Kidney (tissue), 14 donors: Measurements from ENCODE around the gene EFNA3. TPM values are rescaled to one million over a fixed set of nuclear protein-coding genes. Genes with fewer than 3 reads are reported as not detected.
A peak's percentile ranks its signal among the peaks of the same experiment; 100 is the strongest.

Experiments used
- DNase-seq, 5 donors: peaks; one replicate each; pipeline ENCODE4 v3.0.0-alpha.2; 2013 to 2020
- FAIRE-seq: peaks from 2 replicates; lab custom pipeline; 2012; peaks lifted over from hg19 to GRCh38; lab: Jason Lieb, UNC
- H3K27ac ChIP-seq, 2 donors: one replicate each; pipeline ENCODE4 v1.7.0; 2013; ENCODE audit warnings: low read depth in 2 of 2, low read length in 2 of 2, inconsistent platforms in 1 of 2
- H3K27me3 ChIP-seq: one replicate; pipeline ENCODE4 v1.7.1; 2013; ENCODE audit warnings: low read length, inconsistent platforms; ENCODE audit not compliant: control insufficient read depth, insufficient read depth
- H3K36me3 ChIP-seq, 3 donors: one replicate each; pipeline versions ENCODE4 v1.7.0 to v1.7.1; 2013; ENCODE audit warnings: low read length in 3 of 3, control low read depth in 1 of 3, inconsistent platforms in 1 of 3; ENCODE audit not compliant: insufficient read depth in 3 of 3, control insufficient read depth in 2 of 3
- H3K4me1 ChIP-seq, 3 donors: one replicate each; pipeline versions ENCODE4 v1.7.0 to v1.7.1; 2013; ENCODE audit warnings: low read length in 3 of 3, inconsistent platforms in 1 of 3, low read depth in 1 of 3; ENCODE audit not compliant: control insufficient read depth in 2 of 3, insufficient read depth in 2 of 3
- H3K4me3 ChIP-seq, 3 donors: one replicate each; pipeline versions ENCODE4 v1.7.0 to v1.8.1; 2013; ENCODE audit warnings: low read length in 3 of 3, control low read depth in 1 of 3, inconsistent platforms in 1 of 3
- H3K9ac ChIP-seq, 3 donors: one replicate each; pipeline versions ENCODE4 v1.7.0 to v1.7.1; 2013; ENCODE audit warnings: low read length in 3 of 3, control low read depth in 1 of 3, inconsistent platforms in 1 of 3
- H3K9me3 ChIP-seq, 3 donors: one replicate each; pipeline versions ENCODE4 v1.7.0 to v1.7.1; 2013; ENCODE audit warnings: low read length in 3 of 3, control low read depth in 1 of 3, inconsistent platforms in 1 of 3; ENCODE audit not compliant: control insufficient read depth in 2 of 3, insufficient read depth in 1 of 3
- CTCF ChIP-seq: IDR thresholded peaks from 3 replicates; pipeline ENCODE4 v1.5.1; 2012; ENCODE audit warnings: mild to moderate bottlenecking, moderate library complexity, borderline replicate concordance; ENCODE audit not compliant: insufficient read depth; ENCODE audit errors: extremely low read depth
- intact Hi-C: fragments of 100-400 bp; cut with DNase I; formaldehyde crosslinking; loops from one replicate; pipeline ENCODE4 v1.11.1; 2022
- polyA plus RNA-seq: library from polyadenylated mRNA; stranded (reverse); fragments of 350-450 nt; fragmentation: Illumina TruSeq; extraction: RNeasy Lipid Tissue Mini Kit (QIAGEN cat#74804); gene quantifications from one replicate; pipeline ENCODE4 v1.2.3, GENCODE V29; 2014; ENCODE audit warnings: low read depth, low replicate concordance; ENCODE audit not compliant: insufficient read depth
- total RNA-seq: library from RNA; stranded (reverse); fragmentation: NEBNext Ultra II Directional; extraction: Animal tissue kit (Norgen Biotek cat#: 25700); gene quantifications from one replicate; pipeline ENCODE4 v1.2.1, GENCODE V29; 2021
- donor health status: control.
- donor health status: control.
- donor health status: control.
- donor health status: control.
- donor health status: control.
- donor health status: DM: yes; HTN: yes; CAD: no.
- donor health status: Normal renal cell carcinoma (clear cell type).

The EFNA3 gene
- total and polyA plus RNA-seq, 2 donors from 2014 or later, result 1.2 to 1.7 TPM

DNA sequence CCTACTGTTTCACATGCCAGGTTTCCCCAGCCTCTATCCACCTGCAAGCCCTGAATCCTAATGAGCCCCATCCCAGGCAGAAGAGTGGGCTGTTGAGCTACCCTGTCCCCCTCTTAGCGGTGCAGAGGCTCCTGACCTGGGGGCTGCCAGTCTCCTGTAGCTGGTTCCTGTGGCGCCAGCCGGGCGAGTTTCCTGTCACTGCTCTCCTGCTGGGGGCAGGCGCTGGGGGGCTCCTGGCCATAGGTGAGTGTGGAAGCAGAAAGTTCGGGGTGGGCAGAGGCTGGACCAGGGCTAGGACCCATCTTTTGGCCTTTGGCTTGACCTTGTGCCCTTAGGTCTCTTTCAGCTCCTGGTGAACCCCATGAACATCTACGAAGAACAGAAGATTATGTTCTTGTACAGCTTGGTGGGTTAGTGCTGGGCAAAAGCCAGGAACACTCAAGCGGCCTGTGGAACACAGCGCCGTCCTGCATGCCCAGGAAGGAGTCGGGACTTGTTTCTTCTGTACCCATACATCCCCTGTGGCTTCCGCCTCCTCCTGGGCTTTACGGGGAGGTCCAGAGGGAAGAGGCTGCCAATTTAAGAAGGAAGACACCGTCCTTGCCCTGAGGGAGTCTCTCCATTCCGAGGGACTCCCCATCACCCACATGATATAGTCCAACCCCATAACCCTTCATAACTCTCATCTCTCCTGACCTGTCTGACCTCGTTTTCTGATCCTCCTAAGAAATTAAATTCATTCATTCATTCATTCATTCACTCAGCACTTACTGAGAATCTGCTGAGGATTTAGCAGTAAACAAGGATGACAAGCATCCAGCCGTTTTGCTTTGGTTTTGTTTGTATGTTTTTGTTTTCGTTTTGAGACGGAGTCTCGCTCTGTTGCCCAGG, 44.1 kb upstream of the EFNA3 start:
- FAIRE-seq, result no peak

DNA sequence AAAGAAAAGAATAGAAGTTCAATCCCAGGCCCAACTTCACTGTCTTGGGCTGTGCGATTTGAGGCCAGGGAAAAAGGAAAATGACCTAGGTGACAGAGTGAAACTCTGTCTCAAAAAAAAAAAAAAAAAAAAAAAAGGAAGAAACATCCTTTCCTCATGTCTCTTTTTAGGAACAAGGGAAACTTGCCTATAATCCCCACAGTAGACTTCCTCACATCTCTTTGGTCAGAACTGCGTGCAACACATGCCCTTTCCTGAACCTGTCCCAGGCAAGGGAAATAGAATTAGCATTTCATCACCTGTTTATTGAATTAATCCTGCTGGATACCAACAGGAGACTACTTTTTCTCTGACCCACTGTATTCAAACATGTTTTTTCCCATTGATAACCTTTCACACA, 42.7 kb upstream of the EFNA3 start:
- intact Hi-C loops, result no loop called here
- TF ChIP-seq CTCF, result no peak
- FAIRE-seq (no peak), DNase-seq (no peak)
- Histone ChIP-seq H3K9me3 (no peaks in the 10 kb centered on the region), H3K9ac (no peak overlapping the region), H3K27ac (no peak overlapping the region), H3K4me1 (no peaks in the 10 kb centered on the region), H3K27me3 (no peaks in the 10 kb centered on the region), H3K36me3 (no peaks in the 10 kb centered on the region), H3K4me3 (no peak overlapping the region)

More for the DNA sequence above, 44.1 kb upstream of the EFNA3 start:
- Histone ChIP-seq H3K27me3 (no peaks in the 10 kb centered on the region), H3K36me3 (no peaks in the 10 kb centered on the region), H3K9me3 (no peaks in the 10 kb centered on the region), H3K27ac (no peak overlapping the region), H3K9ac (no peak overlapping the region), H3K4me3 (no peak overlapping the region), H3K4me1 (no peaks in the 10 kb centered on the region)
- no peak for TF ChIP-seq CTCF
- intact Hi-C loops, result no loop called here
- peak in 1 of 5 donors; percentile 49 for DNase-seq

DNA sequence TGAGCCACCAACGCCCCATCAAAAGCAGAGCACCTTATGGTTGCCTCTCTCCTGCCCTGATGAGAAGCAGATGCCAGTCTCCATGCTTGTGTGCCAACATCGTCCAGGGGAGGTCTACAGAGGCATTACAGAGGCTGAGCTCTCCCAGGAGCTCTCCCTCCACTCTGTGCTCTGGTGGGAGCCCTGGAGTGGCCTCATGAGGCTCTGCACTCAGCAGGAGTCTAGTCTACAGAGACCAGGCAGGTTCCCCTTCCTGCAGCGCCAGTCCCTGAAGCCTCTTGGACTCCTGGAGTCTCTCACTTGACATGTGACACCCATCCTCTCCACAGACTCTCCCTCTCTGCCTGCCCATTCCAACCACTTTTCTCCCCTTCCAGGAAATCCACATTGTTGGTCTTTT, 41.6 kb upstream of the EFNA3 start:
- Histone ChIP-seq H3K36me3 (no peaks in the 10 kb centered on the region), H3K27ac (no peak overlapping the region), H3K27me3 (no peaks in the 10 kb centered on the region), H3K9ac (no peak overlapping the region), H3K4me3 (no peak overlapping the region), H3K9me3 (no peaks in the 10 kb centered on the region), H3K4me1 (no peaks in the 10 kb centered on the region)
- no peak for TF ChIP-seq CTCF
- intact Hi-C loops, result no loop called here
- DNase-seq (peak in 1 of 5 donors; percentile 21), FAIRE-seq (no peak)
